Vagina (tissue), 2 donors: ENCODE measurements around the gene ACTN4. TPM values are rescaled to one million over a fixed set of nuclear protein-coding genes. Genes with fewer than 3 reads are reported as not detected.

Source experiments
- DNase-seq, 2 donors: peaks; one replicate each; pipeline ENCODE4 v3.0.0-alpha.2; 2017; ENCODE audit errors: extremely low spot score in 2 of 2
- H3K27ac ChIP-seq: fragments of 200-600 bp; sonication (generic); one replicate; pipeline ENCODE4 v1.5.1; 2019
- H3K27me3 ChIP-seq: fragments of 200-600 bp; sonication (generic); one replicate; pipeline ENCODE4 v1.5.1; 2019
- H3K36me3 ChIP-seq, 2 donors: fragments of 200-600 bp; sonication (generic); one replicate each; pipeline ENCODE4 v1.5.1; 2017 to 2019
- H3K4me1 ChIP-seq: fragments of 200-600 bp; sonication (generic); one replicate; pipeline ENCODE4 v1.5.1; 2019
- H3K4me3 ChIP-seq, 2 donors: fragments of 200-600 bp; sonication (generic); 1 replicate in 1 of 2; 2 replicates in 1 of 2; pipeline ENCODE4 v1.5.1; 2016 to 2019
- H3K9me3 ChIP-seq: fragments of 200-600 bp; sonication (generic); one replicate; pipeline ENCODE4 v1.5.1; 2019
- CTCF ChIP-seq, 3 experiments: fragments of 450-650 bp in 2 of 3; fragments of 200-600 bp in 1 of 3; sonication (generic) in 1 of 3; IDR thresholded peaks; one replicate each; pipeline ENCODE4 v1.5.1; 2017 to 2019; ENCODE audit warnings: antibody characterized with exemption in 3 of 3, mild to moderate bottlenecking in 2 of 3, moderate library complexity in 2 of 3
- POLR2A ChIP-seq, 2 donors: fragments of 450-650 bp; IDR thresholded peaks; one replicate each; pipeline ENCODE4 v1.6.1; 2017; ENCODE audit warnings: antibody characterized with exemption in 2 of 2, mild to moderate bottlenecking in 2 of 2, moderate library complexity in 2 of 2
- POLR2AphosphoS5 ChIP-seq, 2 donors: sonication (generic); formaldehyde crosslinking; IDR thresholded peaks; one replicate each; pipeline ENCODE4 v1.9.0; 2017; ENCODE audit warnings: antibody characterized with exemption in 2 of 2, mild to moderate bottlenecking in 2 of 2, low read depth in 1 of 2; ENCODE audit not compliant: insufficient read depth in 1 of 2
- intact Hi-C: fragments of 100-400 bp; cut with DNase I; formaldehyde crosslinking; loops from one replicate; pipeline ENCODE4 v1.15.1; 2023
- total RNA-seq: library from RNA; depleted of rRNA; stranded (reverse); fragments of >200 nt; gene quantifications from one replicate; pipeline ENCODE4 v1.2.3, GENCODE V29; 2016

ACTN4 gene
- total RNA-seq, 1 donor from 2014 or later: 513 TPM

- Histone ChIP-seq H3K4me3 (no peak overlapping the region), H3K36me3 (peaks cover 0 to 37% of the 10 kb centered on the region in 2 donors), H3K27me3 (no peaks in the 10 kb centered on the region), H3K9me3 (no peaks in the 10 kb centered on the region), H3K4me1 (peaks cover 26% of the 10 kb centered on the region), H3K27ac (no peak overlapping the region)
- TF ChIP-seq POLR2A (IDR thresholded peaks at IDR 0.05): no peak
- no peak for TF ChIP-seq CTCF (IDR thresholded peaks at IDR 0.05)
- DNase-seq: no peak
- intact Hi-C loops: loop anchor here (5.0 kb wide), 1 partner anchor 220 kb away; no protein-coding TSS in a partner anchor
These were observed 14.8 kb upstream of the ACTN4 start for GRCh38 chr19:38632476-38633213.

- no peak for DNase-seq
- H3K27ac ChIP-seq: peak overlapping the region; percentile 64
- no peaks in the 10 kb centered on the region for H3K9me3 ChIP-seq
- intact Hi-C loops: loop anchor here (5.0 kb wide), 1 partner anchor 223 kb away; no protein-coding TSS in a partner anchor
- TF ChIP-seq POLR2A (IDR thresholded peaks at IDR 0.05): no peak
- TF ChIP-seq CTCF (IDR thresholded peaks at IDR 0.05): peak; percentile 89 to 98 (median 95)
- TF ChIP-seq POLR2AphosphoS5 (IDR thresholded peaks at IDR 0.05; ENCODE audit: insufficient read depth in 1 of 2, low read depth in 1 of 2): peak in 1 of 2 donors; percentile 49
- no peak overlapping the region for H3K4me3 ChIP-seq
- H3K36me3 ChIP-seq: peaks cover 0 to 15% of the 10 kb centered on the region in 2 donors
- H3K27me3 ChIP-seq: no peaks in the 10 kb centered on the region
- peaks cover 26% of the 10 kb centered on the region for H3K4me1 ChIP-seq
These were observed 12.5 kb upstream of the ACTN4 start for GRCh38 chr19:38634757-38635482.

- Histone ChIP-seq H3K4me1 (peaks cover 26% of the 10 kb centered on the region), H3K36me3 (peaks cover 0 to 11% of the 10 kb centered on the region in 2 donors), H3K27ac (peak overlapping the region; percentile 72)
These were observed 11.7 kb upstream of the ACTN4 start for GRCh38 chr19:38635483-38636399.

GRCh38 chr19:38638461-38638860, 9.0 kb upstream of the ACTN4 start:
- no peak for TF ChIP-seq CTCF (IDR thresholded peaks at IDR 0.05)
- no peak for TF ChIP-seq POLR2AphosphoS5 (IDR thresholded peaks at IDR 0.05; ENCODE audit: insufficient read depth in 1 of 2, low read depth in 1 of 2)
- no peak for TF ChIP-seq POLR2A (IDR thresholded peaks at IDR 0.05)
- H3K4me3 ChIP-seq: no peak overlapping the region
- H3K9me3 ChIP-seq: no peaks in the 10 kb centered on the region
- H3K27me3 ChIP-seq: no peaks in the 10 kb centered on the region
- H3K27ac ChIP-seq: no peak overlapping the region
- no peaks in the 10 kb centered on the region for H3K36me3 ChIP-seq
- H3K4me1 ChIP-seq: peaks cover 26% of the 10 kb centered on the region
- DNase-seq: no peak
- intact Hi-C loops: no loop called here

More at GRCh38 chr19:38635483-38636399, 11.7 kb upstream of the ACTN4 start:
- Histone ChIP-seq H3K9me3 (no peaks in the 10 kb centered on the region), H3K4me3 (no peak overlapping the region), H3K27me3 (no peaks in the 10 kb centered on the region)
- TF ChIP-seq POLR2A (IDR thresholded peaks at IDR 0.05) (no peak), POLR2AphosphoS5 (IDR thresholded peaks at IDR 0.05; ENCODE audit: insufficient read depth in 1 of 2, low read depth in 1 of 2) (no peak), CTCF (IDR thresholded peaks at IDR 0.05) (no peak)
- no peak for DNase-seq
- intact Hi-C loops: no loop called here
